GM19438 (cell line): ENCODE data around the gene KAT2B.

ENCODE experiments used
- ATAC-seq: cut with Tn5 transposase; IDR thresholded peaks from one replicate; pipeline ENCODE4 v1.9.1; 2021; ENCODE audit warnings: low read depth; ENCODE audit not compliant: unreplicated experiment

Gene KAT2B

DNA sequence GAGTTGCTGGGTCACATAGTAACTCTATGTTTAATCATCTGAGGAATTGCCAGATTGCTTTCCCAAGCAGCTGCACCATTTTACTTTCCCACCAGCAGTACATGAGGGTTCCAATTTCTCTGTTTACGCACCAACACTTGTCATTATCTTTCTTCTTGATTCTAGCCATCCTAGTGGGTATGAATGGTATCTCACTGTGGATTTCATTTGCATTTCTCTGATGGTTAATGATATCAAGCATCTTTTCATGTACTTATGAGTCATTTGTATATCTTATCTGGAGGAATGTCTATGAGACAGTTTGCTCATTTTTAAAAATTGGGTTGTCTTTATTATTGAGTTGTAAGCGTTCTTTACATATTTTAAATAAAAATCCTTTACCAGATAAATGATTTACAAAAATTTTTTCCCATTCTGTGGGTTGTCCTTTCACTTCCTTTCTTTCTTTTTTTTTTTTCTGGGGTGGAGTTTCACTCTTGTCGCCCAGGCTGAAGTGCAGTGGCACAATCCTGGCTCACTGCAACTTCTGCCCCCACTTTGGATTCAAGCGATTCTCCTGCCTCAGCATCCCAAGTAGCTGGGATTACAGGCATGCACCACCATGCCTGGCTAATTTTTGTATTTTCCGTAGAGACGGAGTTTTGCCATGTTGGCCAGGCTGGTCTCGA lies 154.7 kb downstream of the KAT2B start:
- ATAC-seq = no peak

DNA sequence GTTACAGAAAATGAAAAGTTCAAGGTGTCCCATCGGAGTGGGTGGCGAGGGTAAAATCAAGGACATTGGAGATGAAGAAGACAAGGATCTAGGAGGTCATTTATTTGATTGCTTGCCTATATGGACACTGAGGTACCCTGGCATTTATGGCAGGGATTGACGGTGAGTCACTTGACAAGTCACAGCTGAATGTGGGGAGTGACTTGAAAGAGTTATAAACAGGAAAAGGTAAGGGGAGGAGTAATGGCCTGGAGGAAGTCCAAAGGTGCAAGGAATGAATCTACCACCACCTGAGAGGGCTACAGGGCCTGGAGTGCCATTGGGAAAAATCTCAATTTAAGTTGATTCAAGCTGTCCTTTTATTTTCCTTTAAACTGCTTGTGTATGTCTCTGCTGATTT lies 157.5 kb downstream of the KAT2B start:
- no peak for ATAC-seq

- ATAC-seq = no peak
These were observed 160.9 kb downstream of the KAT2B start for GRCh38 chr3:20201143-20201542.
